Measurements from ENCODE around the gene LPIN2. TPM values are rescaled to one million over a fixed set of nuclear protein-coding genes. Genes with fewer than 3 reads are reported as not detected.
A peak's percentile ranks its signal among the peaks of the same experiment; 100 is the strongest.

The LPIN2 gene
- total RNA-seq, 2 experiments from 2014 or later: 62.4 to 65.7 TPM

GRCh38 chr18:2965797-2966196 lies 47.1 kb downstream of the LPIN2 start:
- H3K9me3 Mint-ChIP-seq: no peaks in the 10 kb centered on the region
- H3K27me3 Mint-ChIP-seq (ENCODE audit: low read depth): no peaks in the 10 kb centered on the region
- no peak overlapping the region for H3K4me3 Mint-ChIP-seq
- H3K36me3 Mint-ChIP-seq (ENCODE audit: low read depth): peaks cover 8% of the 10 kb centered on the region
- intact Hi-C loops (cut with micrococcal nuclease): no loop called here
- no peak for DNase-seq
- CTCF ChIA-PET: no interaction called here
- H3K4me1 Mint-ChIP-seq (ENCODE audit: low read depth): peaks cover 95% of the 10 kb centered on the region
- H3K27ac Mint-ChIP-seq: peak overlapping the region; percentile 100

GRCh38 chr18:2964361-2965010 lies 48.5 kb downstream of the LPIN2 start:
- intact Hi-C loops (cut with micrococcal nuclease): no loop called here
- CTCF ChIA-PET: interaction anchor here (0.6 to 1.5 kb wide), 5 partner anchors 16 to 31 kb away, joined by 3 to 6 read pairs (median 4); no protein-coding TSS in a partner anchor
- peaks cover 89% of the 10 kb centered on the region for H3K4me1 Mint-ChIP-seq (ENCODE audit: low read depth)
- H3K4me3 Mint-ChIP-seq: peak overlapping the region; percentile 55
- DNase-seq: peak; percentile 55
- peak overlapping the region; percentile 100 for H3K27ac Mint-ChIP-seq
- H3K9me3 Mint-ChIP-seq: no peaks in the 10 kb centered on the region
- H3K27me3 Mint-ChIP-seq (ENCODE audit: low read depth): no peaks in the 10 kb centered on the region
- H3K36me3 Mint-ChIP-seq (ENCODE audit: low read depth): peaks cover 9% of the 10 kb centered on the region

Other genes with a start within 250 kb of the LPIN2 start
- gene EMILIN2, start 166.1 kb downstream of the LPIN2 start, total RNA-seq: 10 to 100 TPM; 12.2 to 13.2 TPM
- gene MYOM1, start 206.8 kb upstream of the LPIN2 start, total RNA-seq: under 1 TPM; 0.40 to 0.41 TPM
- 100 to 1,000 TPM; 328 to 335 TPM for gene MYL12A, start 234.7 kb upstream of the LPIN2 start, total RNA-seq
- gene MYL12B, start 249.0 kb upstream of the LPIN2 start, total RNA-seq: 100 to 1,000 TPM; 288 to 293 TPM